Thoracic aorta (tissue), 2 donors: Measurements from ENCODE around the gene MEIS1. TPM values are rescaled to one million over a fixed set of nuclear protein-coding genes. Genes with fewer than 3 reads are reported as not detected.

ENCODE experiments used
- ATAC-seq: fragments of 150-250 bp; one replicate; pipeline ENCODE4 v1.8.0; 2017; ENCODE audit warnings: low read depth; ENCODE audit not compliant: insufficient number of reproducible peaks, low FRiP score
- DNase-seq: peaks from one replicate; pipeline ENCODE4 v3.0.0-alpha.2; 2020; ENCODE audit warnings: low spot score
- H3K27ac ChIP-seq, 2 donors: fragments of 200-600 bp; sonication (generic); 1 replicate in 1 of 2; 2 replicates in 1 of 2; pipeline ENCODE4 v1.5.1; 2016; ENCODE audit warnings: mild to moderate bottlenecking in 2 of 2, moderate library complexity in 2 of 2
- H3K27me3 ChIP-seq: fragments of 200-600 bp; sonication (generic); replicated peaks from 2 replicates; pipeline ENCODE4 v1.6.0; 2016; ENCODE audit warnings: mild to moderate bottlenecking; ENCODE audit not compliant: insufficient read depth
- H3K36me3 ChIP-seq: fragments of 200-600 bp; sonication (generic); one replicate; pipeline ENCODE4 v1.5.1; 2016
- H3K4me1 ChIP-seq, 2 donors: fragments of 200-600 bp; sonication (generic); 1 replicate in 1 of 2; 2 replicates in 1 of 2; pipeline versions ENCODE4 v1.5.1 to v1.6.0; 2016; ENCODE audit warnings: low read depth in 2 of 2, mild to moderate bottlenecking in 1 of 2; ENCODE audit not compliant: control insufficient read depth in 1 of 2
- H3K4me3 ChIP-seq: fragments of 200-600 bp; sonication (generic); 2 replicates; pipeline ENCODE4 v1.5.1; 2016; ENCODE audit warnings: mild to moderate bottlenecking
- H3K9me3 ChIP-seq: fragments of 200-600 bp; sonication (generic); 2 replicates; pipeline ENCODE4 v1.5.1; 2016
- CTCF ChIP-seq: fragments of 200-600 bp; sonication (generic); IDR thresholded peaks from one replicate; pipeline ENCODE4 v1.5.1; 2019; ENCODE audit warnings: antibody characterized with exemption
- total RNA-seq, 2 donors: library from RNA; depleted of rRNA; stranded (reverse); fragments of >200 nt; gene quantifications; one replicate each; pipeline versions ENCODE4 v1.1.0 to v1.2.3, GENCODE V29; 2016

Gene MEIS1
- total RNA-seq, 2 donors from 2014 or later: 29.4 to 58.4 TPM

- Histone ChIP-seq H3K27ac (no peak overlapping the region), H3K27me3 (no peaks in the 10 kb centered on the region), H3K4me3 (no peak overlapping the region), H3K4me1 (peaks cover 6% of the 10 kb centered on the region in 2 donors), H3K9me3 (no peaks in the 10 kb centered on the region), H3K36me3 (no peaks in the 10 kb centered on the region)
- ATAC-seq (no peak), DNase-seq (no peak)
- no peak for TF ChIP-seq CTCF
These were observed 5.0 kb upstream of the MEIS1 start for GRCh38 chr2:66429693-66430504.

- Histone ChIP-seq H3K27me3 (no peaks in the 10 kb centered on the region), H3K4me1 (peaks cover 6% of the 10 kb centered on the region in 2 donors), H3K27ac (no peak overlapping the region), H3K36me3 (no peaks in the 10 kb centered on the region), H3K9me3 (no peaks in the 10 kb centered on the region), H3K4me3 (no peak overlapping the region)
- no peak for ATAC-seq
- no peak for DNase-seq
- no peak for TF ChIP-seq CTCF
These were observed 4.2 kb upstream of the MEIS1 start for GRCh38 chr2:66430505-66431273.

GRCh38 chr2:66431274-66431642 lies 3.7 kb upstream of the MEIS1 start:
- H3K36me3 ChIP-seq: no peaks in the 10 kb centered on the region
- no peak overlapping the region for H3K4me3 ChIP-seq
- no peaks in the 10 kb centered on the region for H3K27me3 ChIP-seq
- no peak overlapping the region for H3K27ac ChIP-seq
- TF ChIP-seq CTCF: no peak
- no peaks in the 10 kb centered on the region for H3K9me3 ChIP-seq
- H3K4me1 ChIP-seq: peaks cover under 1 to 1% of the 10 kb centered on the region in 2 donors
- DNase-seq (no peak), ATAC-seq (no peak)

GRCh38 chr2:66431846-66432587 lies 2.9 kb upstream of the MEIS1 start:
- TF ChIP-seq CTCF: no peak
- no peaks in the 10 kb centered on the region for H3K4me1 ChIP-seq
- ATAC-seq: no peak
- H3K4me3 ChIP-seq: peak overlapping the region; percentile 75
- H3K27me3 ChIP-seq: no peaks in the 10 kb centered on the region
- no peak overlapping the region for H3K27ac ChIP-seq
- H3K9me3 ChIP-seq: no peaks in the 10 kb centered on the region
- DNase-seq: no peak
- no peaks in the 10 kb centered on the region for H3K36me3 ChIP-seq
